Fibroblast of lung (primary cell): ENCODE data around the gene RASEF. TPM values are rescaled to one million over a fixed set of nuclear protein-coding genes. Genes with fewer than 3 reads are reported as not detected.

Source experiments
- DNase-seq, 2 donors: peaks; one replicate each; pipeline versions ENCODE4 v3.0.0 to v3.0.0-alpha.2; 2010; ENCODE audit warnings: low read depth in 2 of 2
- H2AFZ ChIP-seq: 2 replicates; pipeline ENCODE4 v1.5.1; 2012; ENCODE audit warnings: low read length, control low read depth, inconsistent platforms
- H3K27ac ChIP-seq: 2 replicates; pipeline ENCODE4 v1.5.1; 2011; ENCODE audit warnings: low read length, control low read depth; ENCODE audit not compliant: insufficient read depth
- H3K27me3 ChIP-seq: 2 replicates; pipeline ENCODE4 v1.5.1; 2011; ENCODE audit warnings: mild to moderate bottlenecking, low read length; ENCODE audit not compliant: control insufficient read depth, insufficient read depth
- H3K36me3 ChIP-seq: 2 replicates; pipeline ENCODE4 v1.5.1; 2011; ENCODE audit warnings: low read length; ENCODE audit not compliant: control insufficient read depth, insufficient read depth
- H3K4me1 ChIP-seq: 2 replicates; pipeline ENCODE4 v1.5.1; 2011; ENCODE audit warnings: low read length; ENCODE audit not compliant: control insufficient read depth, insufficient read depth; ENCODE audit errors: extremely low read depth
- H3K4me2 ChIP-seq: 2 replicates; pipeline ENCODE4 v1.5.1; 2011; ENCODE audit warnings: low read length, control low read depth; ENCODE audit not compliant: insufficient read depth; ENCODE audit errors: extremely low read depth
- H3K4me3 ChIP-seq, 4 experiments: fragments of 200-600 bp in 1 of 4; sonication (generic) in 1 of 4; replicated peaks in 1 of 4; 2 replicates each; pipeline ENCODE4 v1.5.1; 2011 to 2016; ENCODE audit warnings: low read length in 4 of 4, low read depth in 3 of 4, mild to moderate bottlenecking in 3 of 4, control low read depth in 2 of 4, inconsistent platforms in 1 of 4, mixed read lengths in 1 of 4; ENCODE audit not compliant: insufficient read depth in 1 of 4; ENCODE audit errors: control extremely low read depth in 1 of 4
- H3K79me2 ChIP-seq: 2 replicates; pipeline ENCODE4 v1.5.1; 2012; ENCODE audit warnings: mild to moderate bottlenecking, low read length, inconsistent platforms; ENCODE audit not compliant: control insufficient read depth, insufficient read depth
- H3K9ac ChIP-seq: 2 replicates; pipeline ENCODE4 v1.5.1; 2011; ENCODE audit warnings: mild to moderate bottlenecking, low read length, control low read depth; ENCODE audit not compliant: insufficient read depth
- H3K9me3 ChIP-seq: 2 replicates; pipeline ENCODE4 v1.5.1; 2012; ENCODE audit warnings: low read depth, low read length; ENCODE audit not compliant: control insufficient read depth, insufficient read depth
- H4K20me1 ChIP-seq: 2 replicates; pipeline ENCODE4 v1.5.1; 2011; ENCODE audit warnings: low read length; ENCODE audit not compliant: control insufficient read depth, insufficient read depth; ENCODE audit errors: extremely low read depth
- CTCF ChIP-seq, 2 donors: IDR thresholded peaks in 1 of 2; conservative IDR thresholded peaks in 1 of 2; 1 replicate in 1 of 2; 2 replicates in 1 of 2; pipeline ENCODE4 v1.5.1; 2011 to 2012; ENCODE audit warnings: low read length in 2 of 2, control low read depth in 1 of 2, inconsistent platforms in 1 of 2, low read depth in 1 of 2, mild to moderate bottlenecking in 1 of 2
- EZH2 ChIP-seq: IDR thresholded peaks from 2 replicates; pipeline ENCODE4 v1.5.1; 2012; ENCODE audit warnings: low read length, control low read depth, mild to moderate bottlenecking; ENCODE audit errors: missing control alignments
- polyA plus RNA-seq, 2 donors: library from polyadenylated mRNA; depleted of rRNA in 1 of 2; stranded (reverse) in 1 of 2; unstranded in 1 of 2; fragments of >200 nt; gene quantifications; 2 replicates each; pipeline ENCODE4 v1.2.1, GENCODE V29; 2011 to 2012; ENCODE audit warnings: missing spikeins in 1 of 2
- total RNA-seq: library from RNA; depleted of rRNA; stranded (reverse); fragments of >200 nt; gene quantifications from 2 replicates; pipeline ENCODE4 v1.2.1, GENCODE V29; 2014

RASEF gene
- total and polyA plus RNA-seq, 2 donors (not counting 1 experiment from before 2014, with no cell fraction given): 0.28 to 1.2 TPM

GRCh38 chr9:83070261-83070660 is 7.3 kb upstream of the RASEF start:
- no peaks in the 10 kb centered on the region for H3K27me3 ChIP-seq
- no peaks in the 10 kb centered on the region for H3K36me3 ChIP-seq
- no peak overlapping the region for H3K4me3 ChIP-seq
- H3K27ac ChIP-seq: no peak overlapping the region
- no peaks in the 10 kb centered on the region for H3K79me2 ChIP-seq
- H2AFZ ChIP-seq: no peak overlapping the region
- H3K9ac ChIP-seq: no peak overlapping the region
- no peak for TF ChIP-seq EZH2
- no peak for TF ChIP-seq CTCF (conservative IDR thresholded peaks at IDR 0.05 in 1 of 2, IDR thresholded peaks at IDR 0.05 in 1 of 2; ENCODE audit: low read depth in 1 of 2, low read length in 2 of 2)
- no peaks in the 10 kb centered on the region for H4K20me1 ChIP-seq
- H3K4me1 ChIP-seq: no peaks in the 10 kb centered on the region
- no peaks in the 10 kb centered on the region for H3K9me3 ChIP-seq
- no peak overlapping the region for H3K4me2 ChIP-seq
- DNase-seq: peak; percentile 13 to 86

DNA sequence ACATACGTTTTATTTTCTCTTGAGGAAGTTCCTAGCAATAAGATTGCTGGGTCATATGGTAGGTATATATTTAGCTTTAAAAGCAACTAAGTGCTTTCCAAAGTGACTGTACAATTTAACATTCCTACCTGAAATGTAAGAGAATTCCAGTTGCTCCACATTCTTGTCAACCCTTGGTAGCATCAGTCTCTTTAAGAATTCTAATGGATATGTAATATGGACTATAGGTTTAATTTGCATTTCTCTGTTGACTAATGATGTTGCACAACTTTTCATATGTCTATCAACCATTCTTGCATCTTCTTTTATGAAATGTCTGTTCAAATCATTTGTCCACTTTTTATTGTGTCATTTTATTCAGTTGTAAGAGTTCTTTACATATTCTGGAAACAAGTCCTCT is 6.7 kb upstream of the RASEF start:
- TF ChIP-seq EZH2: no peak
- TF ChIP-seq CTCF (conservative IDR thresholded peaks at IDR 0.05 in 1 of 2, IDR thresholded peaks at IDR 0.05 in 1 of 2; ENCODE audit: low read depth in 1 of 2, low read length in 2 of 2): no peak
- H3K9me3 ChIP-seq: no peaks in the 10 kb centered on the region
- H3K9ac ChIP-seq: no peak overlapping the region
- H2AFZ ChIP-seq: no peak overlapping the region
- no peaks in the 10 kb centered on the region for H3K79me2 ChIP-seq
- no peak overlapping the region for H3K27ac ChIP-seq
- no peaks in the 10 kb centered on the region for H4K20me1 ChIP-seq
- no peak for DNase-seq
- no peak overlapping the region for H3K4me2 ChIP-seq
- no peak overlapping the region for H3K4me3 ChIP-seq
- no peaks in the 10 kb centered on the region for H3K27me3 ChIP-seq
- H3K4me1 ChIP-seq: no peaks in the 10 kb centered on the region
- no peaks in the 10 kb centered on the region for H3K36me3 ChIP-seq

- Histone ChIP-seq H4K20me1 (no peaks in the 10 kb centered on the region), H3K27me3 (no peaks in the 10 kb centered on the region), H3K4me1 (no peaks in the 10 kb centered on the region), H3K27ac (no peak overlapping the region), H3K4me2 (no peak overlapping the region), H2AFZ (no peak overlapping the region), H3K9ac (no peak overlapping the region), H3K79me2 (no peaks in the 10 kb centered on the region), H3K36me3 (no peaks in the 10 kb centered on the region), H3K9me3 (no peaks in the 10 kb centered on the region), H3K4me3 (no peak overlapping the region)
- DNase-seq: peak in 1 of 2 donors; percentile 32
- no peak for TF ChIP-seq CTCF (conservative IDR thresholded peaks at IDR 0.05 in 1 of 2, IDR thresholded peaks at IDR 0.05 in 1 of 2; ENCODE audit: low read depth in 1 of 2, low read length in 2 of 2)
- TF ChIP-seq EZH2: no peak
These were observed 5.5 kb upstream of the RASEF start for GRCh38 chr9:83068414-83068813.
